Stimulated activated CD4-positive, alpha-beta T cell treated with anti-CD3 and anti-CD28 coated beads, TNF-alpha, amount 100 ng/mL, for 48 hours (primary cell): ENCODE measurements around the gene CHST9.

Source experiments
- DNase-seq, 3 donors: peaks; one replicate each; pipeline ENCODE4 v3.0.0-alpha.2; 2020; ENCODE audit warnings: low read depth in 3 of 3

Gene CHST9

GRCh38 chr18:26867471-26867870, 317.6 kb downstream of the CHST9 start:
- no peak for DNase-seq

- no peak for DNase-seq
Measured at GRCh38 chr18:26865557-26865956, 319.6 kb downstream of the CHST9 start, which contains the start of gene AQP4. AQP4 (minus strand) TSS chr18:26865707; CDS start chr18:26865689, 18 bp downstream.

- DNase-seq: no peak
Measured at GRCh38 chr18:26864658-26865057, 320.4 kb downstream of the CHST9 start.

GRCh38 chr18:26863921-26864497, 321.1 kb downstream of the CHST9 start:
- DNase-seq: no peak

GRCh38 chr18:26863122-26863879, 321.8 kb downstream of the CHST9 start:
- no peak for DNase-seq

- no peak for DNase-seq
Measured at GRCh38 chr18:26862084-26862483, 323.0 kb downstream of the CHST9 start.
